K562 (cell line): ENCODE data around the gene ZNF692. TPM values are rescaled to one million over a fixed set of nuclear protein-coding genes. Genes with fewer than 3 reads are reported as not detected.

Experiments
- DMBX1 ChIP-seq: fragments of 250-450 bp; sonication (Bioruptor Pico); IDR thresholded peaks from 2 replicates; pipeline ENCODE4 v1.8.0; 2022; ENCODE audit warnings: inconsistent platforms, mild to moderate bottlenecking, moderate library complexity, borderline replicate concordance
- FUS ChIP-seq: fragments of 200-400 bp; formaldehyde crosslinking; optimal IDR thresholded peaks from 2 replicates; pipeline ENCODE3; 2017; ENCODE audit warnings: low read depth, low read length
- GABPA ChIP-seq: fragments of 200-800 bp; sonication (Bioruptor generic); conservative IDR thresholded peaks from 2 replicates; pipeline ENCODE4 v1.6.1; 2016; ENCODE audit warnings: low read depth, missing genetic modification characterization, missing compliant biosample characterization
- MGA ChIP-seq: fragments of 450-650 bp; IDR thresholded peaks from 2 replicates; pipeline ENCODE4 v1.6.1; 2016; ENCODE audit warnings: mild to moderate bottlenecking, moderate library complexity
- ZBED1 ChIP-seq: IDR thresholded peaks from 2 replicates; pipeline ENCODE4 v1.6.1; 2014
- ZFX ChIP-seq: sonication (generic); formaldehyde crosslinking; IDR thresholded peaks from 2 replicates; pipeline ENCODE4 v1.8.0; 2022; ENCODE audit warnings: mild to moderate bottlenecking, missing genetic modification reagents, moderate library complexity
- ZNF12 ChIP-seq: sonication (generic); formaldehyde crosslinking; IDR thresholded peaks from 2 replicates; pipeline ENCODE4 v1.4.0; 2020; ENCODE audit warnings: mild to moderate bottlenecking, missing genetic modification reagents
- ZNF592 ChIP-seq: fragments of 450-650 bp; IDR thresholded peaks from 2 replicates; pipeline ENCODE4 v1.6.1; 2017; ENCODE audit warnings: antibody characterized with exemption, mild to moderate bottlenecking
- ZNF644 ChIP-seq: fragments of 200-800 bp; sonication (Bioruptor generic); IDR thresholded peaks from 2 replicates; pipeline ENCODE4 v1.6.1; 2016; ENCODE audit warnings: low read depth, missing genetic modification characterization, missing compliant biosample characterization
- polyA plus RNA-seq, 8 experiments: library from polyadenylated mRNA; depleted of rRNA in 4 of 8; stranded (reverse) in 5 of 8; unstranded in 3 of 8; fragments of >200 nt; fragmentation: Nextera tagmentation in 2 of 8; fragmentation: Illumina TruSeq in 1 of 8; extraction: Ambion mirVana in 2 of 8; extraction: Trizol in 1 of 8; gene quantifications; 2 replicates each; pipeline versions ENCODE4 v1.2.1 to v1.2.3, GENCODE V29; 2011 to 2014; ENCODE audit warnings: inconsistent platforms in 1 of 8, missing spikeins in 1 of 8
- total RNA-seq, 7 experiments: library from RNA; depleted of rRNA in 6 of 7; stranded (reverse); fragments of >200 nt in 6 of 7; fragmentation: Illumina TruSeq in 2 of 7; extraction: Trizol in 2 of 7; gene quantifications; 2 replicates each; pipeline versions ENCODE4 v1.2.1 to v1.2.3, GENCODE V29; 2011 to 2021; ENCODE audit warnings: low replicate concordance in 1 of 7

The ZNF692 gene
- total and polyA plus RNA-seq, 9 of the 15 experiments (the other 6 are each of a cell fraction or from before 2014, with no cell fraction given), result 8.4 to 143 (median 55.9) TPM

GRCh38 chr1:248871837-248872401 is 13.0 kb upstream of the ZNF692 start (continued):
- peak; percentile 29; the same call in 1 of the 2 replicates for TF ChIP-seq MGA
- TF ChIP-seq DMBX1 (CRISPR knock-in tag), result no peak; the same call in 1 of the 2 replicates
- peak; percentile 57 for TF ChIP-seq ZNF644 (tag)
- TF ChIP-seq GABPA (tag), result no peak
- no peak for TF ChIP-seq ZNF12 (CRISPR knock-in tag)
- peak; percentile 65 for TF ChIP-seq ZFX
- no peak for TF ChIP-seq FUS
- no peak for TF ChIP-seq ZBED1
- peak; percentile 94 for TF ChIP-seq ZNF592
